Keratinocyte (primary cell): Measurements from ENCODE around the gene PCMTD2.
"Not testable (repeated sequence)": the region's sequence is repeated elsewhere in the genome, so short reads cannot be mapped to it uniquely, and the experiment has no call there.

Experiments used
- EZH2 ChIP-seq: IDR thresholded peaks from one replicate; pipeline ENCODE4 v1.6.1; 2012; ENCODE audit warnings: inconsistent platforms, mild to moderate bottlenecking, low read length, moderate library complexity
- TF ChIP-seq, protein P1 (sequence below), 3 experiments: IDR thresholded peaks in 1 of 3; conservative IDR thresholded peaks in 1 of 3; optimal IDR thresholded peaks in 1 of 3; 2 replicates in 2 of 3; 3 replicates in 1 of 3; pipeline versions ENCODE3 to v1.5.1; 2011; ENCODE audit warnings: low read length in 3 of 3, mild to moderate bottlenecking in 3 of 3, moderate library complexity in 2 of 3, control low read depth in 1 of 3, inconsistent platforms in 1 of 3; ENCODE audit not compliant: insufficient read depth in 2 of 3; ENCODE audit errors: extremely low read depth in 1 of 3

DNA sequence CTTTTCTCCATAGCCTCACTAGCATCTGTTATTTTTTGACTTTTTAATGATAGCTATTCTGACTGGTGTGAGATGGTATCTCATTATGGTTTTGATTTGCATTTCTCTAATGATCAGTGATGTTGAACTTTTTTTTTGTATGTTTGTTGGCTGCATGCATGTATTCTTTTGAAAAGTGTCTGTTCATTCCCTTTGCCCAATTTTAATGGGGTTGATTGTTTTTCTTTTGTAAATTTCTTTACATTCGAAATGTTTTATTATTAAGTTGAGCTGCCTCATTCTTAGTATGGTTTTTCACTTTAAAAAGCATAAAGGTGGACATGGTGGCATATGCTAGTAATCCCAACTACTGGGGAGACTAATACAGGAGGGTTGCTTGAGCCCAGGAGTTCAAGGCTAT lies 58.2 kb downstream of the PCMTD2 start:
- TF ChIP-seq, protein P1, sequence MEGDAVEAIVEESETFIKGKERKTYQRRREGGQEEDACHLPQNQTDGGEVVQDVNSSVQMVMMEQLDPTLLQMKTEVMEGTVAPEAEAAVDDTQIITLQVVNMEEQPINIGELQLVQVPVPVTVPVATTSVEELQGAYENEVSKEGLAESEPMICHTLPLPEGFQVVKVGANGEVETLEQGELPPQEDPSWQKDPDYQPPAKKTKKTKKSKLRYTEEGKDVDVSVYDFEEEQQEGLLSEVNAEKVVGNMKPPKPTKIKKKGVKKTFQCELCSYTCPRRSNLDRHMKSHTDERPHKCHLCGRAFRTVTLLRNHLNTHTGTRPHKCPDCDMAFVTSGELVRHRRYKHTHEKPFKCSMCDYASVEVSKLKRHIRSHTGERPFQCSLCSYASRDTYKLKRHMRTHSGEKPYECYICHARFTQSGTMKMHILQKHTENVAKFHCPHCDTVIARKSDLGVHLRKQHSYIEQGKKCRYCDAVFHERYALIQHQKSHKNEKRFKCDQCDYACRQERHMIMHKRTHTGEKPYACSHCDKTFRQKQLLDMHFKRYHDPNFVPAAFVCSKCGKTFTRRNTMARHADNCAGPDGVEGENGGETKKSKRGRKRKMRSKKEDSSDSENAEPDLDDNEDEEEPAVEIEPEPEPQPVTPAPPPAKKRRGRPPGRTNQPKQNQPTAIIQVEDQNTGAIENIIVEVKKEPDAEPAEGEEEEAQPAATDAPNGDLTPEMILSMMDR (optimal IDR thresholded peaks at IDR 0.05 in 1 of 3, IDR thresholded peaks at IDR 0.05 in 1 of 3, conservative IDR thresholded peaks at IDR 0.05 in 1 of 3; ENCODE audit: extremely low read depth in 1 of 3, insufficient read depth in 2 of 3, low read length in 3 of 3): not testable (repeated sequence)
- TF ChIP-seq EZH2: not testable (repeated sequence)
